ENCODE results near the gene TEPSIN. TPM values are rescaled to one million over a fixed set of nuclear protein-coding genes. Genes with fewer than 3 reads are reported as not detected.

TEPSIN gene
- polyA plus RNA-seq, 1 donor from 2014 or later, result 50.0 TPM

GRCh38 chr17:81213978-81214377 is 24.9 kb downstream of the TEPSIN start:
- no peaks in the 10 kb centered on the region for H3K9me2 ChIP-seq (ENCODE audit: insufficient read depth, low read length)
- H3K4me3 ChIP-seq (ENCODE audit: low read length), result no peak overlapping the region
- H3K4me2 ChIP-seq (ENCODE audit: low read length), result no peak overlapping the region
- no peaks in the 10 kb centered on the region for H3K79me2 ChIP-seq (replicated peaks; ENCODE audit: insufficient read depth, low read length)
- no peaks in the 10 kb centered on the region for H4K20me1 ChIP-seq (ENCODE audit: insufficient read depth)
- H3F3A ChIP-seq (ENCODE audit: insufficient read depth, low read length, poor library complexity, severe bottlenecking), result no peaks in the 10 kb centered on the region
- no peaks in the 10 kb centered on the region for H3K9me3 ChIP-seq (ENCODE audit: low read length)
- no peak overlapping the region for H3K27ac ChIP-seq (ENCODE audit: low read length)
- H2AFZ ChIP-seq (ENCODE audit: low read depth, low read length), result no peak overlapping the region
- no peak overlapping the region for H3K9ac ChIP-seq (ENCODE audit: low read length)
- H3K27me3 ChIP-seq (ENCODE audit: insufficient read depth, low read depth, low read length), result no peaks in the 10 kb centered on the region
- H3K36me3 ChIP-seq (ENCODE audit: insufficient read depth, low read length), result no peaks in the 10 kb centered on the region
- TF ChIP-seq TAF1 (IDR thresholded peaks at IDR 0.05; ENCODE audit: low read depth) (no peak), POLR2AphosphoS5 (IDR thresholded peaks at IDR 0.05) (no peak), EZH2 (IDR thresholded peaks at IDR 0.05; ENCODE audit: borderline replicate concordance, insufficient read depth, low read length, poor library complexity, severe bottlenecking) (no peak)
- TF ChIP-seq, protein P1, sequence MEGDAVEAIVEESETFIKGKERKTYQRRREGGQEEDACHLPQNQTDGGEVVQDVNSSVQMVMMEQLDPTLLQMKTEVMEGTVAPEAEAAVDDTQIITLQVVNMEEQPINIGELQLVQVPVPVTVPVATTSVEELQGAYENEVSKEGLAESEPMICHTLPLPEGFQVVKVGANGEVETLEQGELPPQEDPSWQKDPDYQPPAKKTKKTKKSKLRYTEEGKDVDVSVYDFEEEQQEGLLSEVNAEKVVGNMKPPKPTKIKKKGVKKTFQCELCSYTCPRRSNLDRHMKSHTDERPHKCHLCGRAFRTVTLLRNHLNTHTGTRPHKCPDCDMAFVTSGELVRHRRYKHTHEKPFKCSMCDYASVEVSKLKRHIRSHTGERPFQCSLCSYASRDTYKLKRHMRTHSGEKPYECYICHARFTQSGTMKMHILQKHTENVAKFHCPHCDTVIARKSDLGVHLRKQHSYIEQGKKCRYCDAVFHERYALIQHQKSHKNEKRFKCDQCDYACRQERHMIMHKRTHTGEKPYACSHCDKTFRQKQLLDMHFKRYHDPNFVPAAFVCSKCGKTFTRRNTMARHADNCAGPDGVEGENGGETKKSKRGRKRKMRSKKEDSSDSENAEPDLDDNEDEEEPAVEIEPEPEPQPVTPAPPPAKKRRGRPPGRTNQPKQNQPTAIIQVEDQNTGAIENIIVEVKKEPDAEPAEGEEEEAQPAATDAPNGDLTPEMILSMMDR (IDR thresholded peaks at IDR 0.05; ENCODE audit: poor library complexity, severe bottlenecking), result no peak

- no peak overlapping the region for H2AFZ ChIP-seq (ENCODE audit: low read depth, low read length)
Measured at GRCh38 chr17:81212365-81212764, 26.5 kb downstream of the TEPSIN start.

GRCh38 chr17:81210868-81211267 is 28.0 kb downstream of the TEPSIN start:
- no peaks in the 10 kb centered on the region for H3K9me3 ChIP-seq (ENCODE audit: low read length)
- TF ChIP-seq, protein P1 (IDR thresholded peaks at IDR 0.05; ENCODE audit: poor library complexity, severe bottlenecking), result no peak
- no peak for TF ChIP-seq EZH2 (IDR thresholded peaks at IDR 0.05; ENCODE audit: borderline replicate concordance, insufficient read depth, low read length, poor library complexity, severe bottlenecking)
- TF ChIP-seq MXI1 (conservative IDR thresholded peaks at IDR 0.05; ENCODE audit: poor library complexity, severe bottlenecking), result no peak
- no peak for TF ChIP-seq RAD21 (conservative IDR thresholded peaks at IDR 0.05)
- no peak for TF ChIP-seq SMC3 (conservative IDR thresholded peaks at IDR 0.05; ENCODE audit: poor library complexity)
- no peak for TF ChIP-seq POLR2AphosphoS5 (IDR thresholded peaks at IDR 0.05)
- no peak for TF ChIP-seq REST (IDR thresholded peaks at IDR 0.05; ENCODE audit: borderline replicate concordance)
- no peak for TF ChIP-seq TAF1 (IDR thresholded peaks at IDR 0.05; ENCODE audit: low read depth)
- TF ChIP-seq EP300 (conservative IDR thresholded peaks at IDR 0.05; ENCODE audit: poor library complexity, severe bottlenecking), result no peak
- no peak overlapping the region for H2AFZ ChIP-seq (ENCODE audit: low read depth, low read length)
- no peaks in the 10 kb centered on the region for H4K20me1 ChIP-seq (ENCODE audit: insufficient read depth)
- H3F3A ChIP-seq (ENCODE audit: insufficient read depth, low read length, poor library complexity, severe bottlenecking), result no peaks in the 10 kb centered on the region
- no peak overlapping the region for H3K9ac ChIP-seq (ENCODE audit: low read length)
- H3K27ac ChIP-seq (ENCODE audit: low read length), result no peak overlapping the region
- H3K4me2 ChIP-seq (ENCODE audit: low read length), result no peak overlapping the region
- no peaks in the 10 kb centered on the region for H3K79me2 ChIP-seq (replicated peaks; ENCODE audit: insufficient read depth, low read length)
- H3K4me3 ChIP-seq (ENCODE audit: low read length), result no peak overlapping the region
- H3K9me2 ChIP-seq (ENCODE audit: insufficient read depth, low read length), result no peaks in the 10 kb centered on the region
- no peaks in the 10 kb centered on the region for H3K36me3 ChIP-seq (ENCODE audit: insufficient read depth, low read length)
- no peaks in the 10 kb centered on the region for H3K27me3 ChIP-seq (ENCODE audit: insufficient read depth, low read depth, low read length)

More at GRCh38 chr17:81212365-81212764, 26.5 kb downstream of the TEPSIN start:
- H3K9ac ChIP-seq (ENCODE audit: low read length), result no peak overlapping the region
- no peaks in the 10 kb centered on the region for H3K27me3 ChIP-seq (ENCODE audit: insufficient read depth, low read depth, low read length)
- H3K36me3 ChIP-seq (ENCODE audit: insufficient read depth, low read length), result no peaks in the 10 kb centered on the region
- no peak overlapping the region for H3K4me3 ChIP-seq (ENCODE audit: low read length)
- H4K20me1 ChIP-seq (ENCODE audit: insufficient read depth), result no peaks in the 10 kb centered on the region
- H3K9me3 ChIP-seq (ENCODE audit: low read length), result no peaks in the 10 kb centered on the region
- no peaks in the 10 kb centered on the region for H3K9me2 ChIP-seq (ENCODE audit: insufficient read depth, low read length)
- no peak overlapping the region for H3K4me2 ChIP-seq (ENCODE audit: low read length)
- H3F3A ChIP-seq (ENCODE audit: insufficient read depth, low read length, poor library complexity, severe bottlenecking), result no peaks in the 10 kb centered on the region
- TF ChIP-seq RAD21 (conservative IDR thresholded peaks at IDR 0.05), result no peak
- TF ChIP-seq MXI1 (conservative IDR thresholded peaks at IDR 0.05; ENCODE audit: poor library complexity, severe bottlenecking), result no peak
- H3K27ac ChIP-seq (ENCODE audit: low read length), result no peak overlapping the region
- no peaks in the 10 kb centered on the region for H3K79me2 ChIP-seq (replicated peaks; ENCODE audit: insufficient read depth, low read length)
